HG02623 (cell line): ENCODE measurements around the gene ARID5B.
A peak's percentile ranks its signal among the peaks of the same experiment; 100 is the strongest.
"Not testable (repeated sequence)": the region's sequence is repeated elsewhere in the genome, so short reads cannot be mapped to it uniquely, and the experiment has no call there.

Experiments used
- ATAC-seq: cut with Tn5 transposase; IDR thresholded peaks from one replicate; pipeline ENCODE4 v1.9.1; 2021; ENCODE audit warnings: moderate library complexity; ENCODE audit not compliant: unreplicated experiment

Gene ARID5B

DNA sequence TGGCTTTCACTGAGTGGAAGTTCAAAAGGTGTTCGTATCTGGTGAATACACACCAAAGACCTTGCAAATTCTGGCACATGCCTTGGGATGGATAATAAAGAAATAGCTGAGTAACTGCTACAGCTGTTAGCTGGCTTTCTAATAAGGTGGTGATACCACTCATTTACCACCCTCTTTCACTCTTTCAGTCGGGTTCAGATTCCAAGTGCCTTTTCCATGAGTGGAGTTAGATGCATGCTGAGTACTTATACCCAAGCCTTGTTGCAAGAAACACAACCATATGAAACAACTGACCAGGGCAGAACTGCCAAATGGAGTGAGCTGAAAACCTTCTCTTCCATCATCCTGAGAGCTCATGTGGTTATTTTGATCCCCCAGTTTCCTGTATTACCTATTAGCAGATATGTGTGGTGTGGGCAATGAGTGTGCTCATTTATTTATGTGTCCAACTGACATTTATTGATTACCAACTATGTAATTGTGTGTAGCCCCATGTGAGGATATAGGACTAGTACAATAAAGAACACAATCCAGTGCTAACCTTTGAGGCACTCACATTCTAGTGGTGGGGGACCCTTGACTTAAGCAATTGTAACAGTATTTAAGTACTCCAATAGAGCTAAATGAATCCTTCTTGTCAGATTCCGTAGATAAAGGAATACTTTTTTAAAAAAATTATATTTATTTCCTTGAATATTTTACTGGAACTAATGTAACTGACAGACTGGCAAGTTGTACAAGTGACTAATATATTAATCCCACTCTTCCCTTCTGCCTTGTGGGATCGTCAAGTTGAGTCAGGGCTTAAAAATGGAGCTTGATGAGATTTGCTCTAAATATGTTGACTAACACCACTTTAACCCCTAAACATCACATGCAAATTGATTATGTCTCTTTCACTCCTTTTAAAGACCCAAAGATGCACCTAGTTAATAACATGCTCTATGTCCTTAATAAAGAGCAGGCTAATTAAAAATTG, 124.7 kb downstream of the ARID5B start:
- ATAC-seq: no peak

DNA sequence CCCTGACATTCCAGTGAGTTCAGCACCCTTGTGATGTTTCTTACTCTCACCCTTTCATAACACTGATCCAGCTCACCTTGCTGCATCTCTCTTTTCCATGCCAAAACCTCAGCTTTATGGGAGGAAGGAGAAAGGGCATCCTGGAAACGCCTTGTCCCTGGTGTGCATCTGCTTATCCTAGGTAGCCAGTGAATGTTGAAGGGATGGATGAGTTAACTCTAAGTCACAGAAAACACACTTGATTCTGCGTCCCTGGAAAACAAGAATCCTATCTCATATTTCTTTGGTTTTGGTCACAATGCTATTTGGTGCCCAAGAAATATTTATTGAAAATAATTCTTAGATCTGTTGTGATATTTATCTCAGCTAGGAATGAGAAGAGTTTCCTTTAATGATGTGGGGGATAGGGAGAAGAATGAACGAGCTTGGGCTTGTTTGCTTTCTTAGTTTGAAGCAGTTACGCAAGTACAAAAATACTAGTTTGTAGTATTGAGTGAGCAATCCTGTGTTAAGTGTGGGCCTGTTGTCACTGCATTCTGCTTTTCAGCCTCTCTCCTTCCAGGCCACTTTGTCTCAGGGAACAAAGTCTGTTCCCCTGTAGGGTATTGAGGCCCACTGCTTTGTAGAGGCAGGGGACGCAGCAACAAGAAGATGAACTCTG, 126.5 kb downstream of the ARID5B start:
- no peak for ATAC-seq

DNA sequence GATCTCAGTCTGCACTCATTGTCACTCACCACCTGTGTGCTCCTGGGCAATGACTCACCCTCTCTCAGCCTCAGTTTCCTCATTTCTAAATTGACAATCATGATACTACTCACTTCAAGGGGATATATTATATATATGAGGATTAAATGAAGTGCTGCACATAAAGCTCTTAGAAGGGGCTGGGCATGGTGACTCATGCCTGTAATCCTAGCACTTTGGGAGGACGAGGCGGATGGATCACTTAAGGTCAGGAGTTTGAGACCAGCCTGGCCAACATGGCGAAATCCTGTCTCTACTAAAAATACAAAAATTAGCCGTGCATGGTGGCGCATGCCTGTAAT, 127.0 kb downstream of the ARID5B start:
- ATAC-seq: not testable (repeated sequence)

DNA sequence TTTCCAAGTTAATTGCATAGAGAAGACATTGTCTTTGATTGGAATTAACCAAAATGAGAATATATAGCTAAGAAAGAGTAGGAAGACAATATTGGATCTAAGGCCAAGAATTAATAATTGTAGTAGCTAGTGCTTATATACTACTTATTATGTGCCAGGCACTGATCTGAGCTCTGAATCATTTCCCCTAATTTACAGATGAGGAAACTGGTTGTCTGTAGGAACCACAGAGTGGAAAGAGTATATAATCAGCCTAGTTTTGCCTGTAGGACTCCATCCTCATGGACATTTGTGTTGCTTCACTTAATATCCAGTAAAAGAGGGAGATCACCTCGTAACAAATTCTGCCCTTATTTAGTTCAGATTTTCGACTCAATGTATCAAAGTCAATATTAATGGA, 127.9 kb downstream of the ARID5B start:
- ATAC-seq: no peak

DNA sequence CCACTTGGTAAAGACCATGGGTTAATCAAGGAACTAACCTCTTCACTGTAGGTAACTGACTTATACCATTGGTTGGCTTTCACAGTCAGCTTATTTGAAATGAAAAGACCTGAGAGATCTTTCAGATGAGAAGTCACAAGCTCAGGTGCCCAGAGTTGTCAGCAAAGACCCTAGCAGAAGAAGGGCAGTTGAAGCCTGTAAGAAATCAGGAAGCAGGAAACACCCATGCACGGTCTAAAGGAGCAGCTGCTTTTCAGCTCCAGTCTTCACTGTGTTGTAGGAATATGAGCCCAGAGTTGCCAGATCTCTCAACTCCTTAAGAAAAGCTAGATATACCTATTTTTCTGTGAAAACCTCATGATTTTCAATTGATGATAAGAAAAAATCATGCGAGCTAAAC, 130.0 kb downstream of the ARID5B start:
- no peak for ATAC-seq

DNA sequence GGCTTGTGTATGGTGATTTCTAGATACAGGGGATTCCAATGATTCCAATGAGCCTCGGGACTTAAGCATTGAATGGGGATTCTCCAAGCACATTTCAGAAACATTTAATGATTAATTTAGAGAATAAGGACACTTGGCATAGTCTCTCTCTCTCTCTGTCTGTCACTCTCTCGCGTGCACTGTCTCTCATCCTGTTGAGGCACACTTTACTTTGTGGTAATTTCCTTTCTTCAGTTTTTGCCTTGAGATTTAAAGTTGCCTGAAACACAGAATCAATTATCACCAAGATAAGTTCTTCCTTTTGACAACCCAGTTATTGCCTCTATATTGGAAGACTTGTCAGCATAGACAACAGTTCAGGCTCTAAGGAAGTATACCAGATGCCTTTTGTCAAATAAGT, 131.6 kb downstream of the ARID5B start:
- ATAC-seq: no peak

DNA sequence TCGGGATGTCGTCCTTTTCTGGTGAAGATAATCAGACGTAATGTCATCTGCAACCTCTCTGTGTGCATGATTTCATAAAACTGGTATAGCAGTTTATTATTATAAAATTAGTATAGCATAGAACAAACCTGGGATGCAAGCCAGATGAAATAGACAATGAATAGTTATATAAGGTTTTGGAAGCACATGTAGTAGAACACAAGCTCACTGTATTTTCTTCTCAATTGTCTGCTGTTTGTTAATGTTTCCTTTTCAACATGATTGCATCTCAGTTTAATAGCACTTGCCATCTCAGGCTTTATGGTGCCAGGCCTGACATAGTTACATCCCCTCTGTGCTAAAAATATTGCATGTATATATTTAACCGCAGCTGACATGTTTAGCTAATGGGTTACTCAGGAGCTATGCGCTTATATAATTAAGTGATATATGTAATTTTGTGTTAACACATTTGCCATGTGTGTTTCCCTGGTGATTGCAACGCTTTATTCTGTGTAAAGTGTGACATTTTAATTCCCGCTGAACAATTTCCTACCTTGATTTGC, 132.7 kb downstream of the ARID5B start:
- ATAC-seq: no peak

DNA sequence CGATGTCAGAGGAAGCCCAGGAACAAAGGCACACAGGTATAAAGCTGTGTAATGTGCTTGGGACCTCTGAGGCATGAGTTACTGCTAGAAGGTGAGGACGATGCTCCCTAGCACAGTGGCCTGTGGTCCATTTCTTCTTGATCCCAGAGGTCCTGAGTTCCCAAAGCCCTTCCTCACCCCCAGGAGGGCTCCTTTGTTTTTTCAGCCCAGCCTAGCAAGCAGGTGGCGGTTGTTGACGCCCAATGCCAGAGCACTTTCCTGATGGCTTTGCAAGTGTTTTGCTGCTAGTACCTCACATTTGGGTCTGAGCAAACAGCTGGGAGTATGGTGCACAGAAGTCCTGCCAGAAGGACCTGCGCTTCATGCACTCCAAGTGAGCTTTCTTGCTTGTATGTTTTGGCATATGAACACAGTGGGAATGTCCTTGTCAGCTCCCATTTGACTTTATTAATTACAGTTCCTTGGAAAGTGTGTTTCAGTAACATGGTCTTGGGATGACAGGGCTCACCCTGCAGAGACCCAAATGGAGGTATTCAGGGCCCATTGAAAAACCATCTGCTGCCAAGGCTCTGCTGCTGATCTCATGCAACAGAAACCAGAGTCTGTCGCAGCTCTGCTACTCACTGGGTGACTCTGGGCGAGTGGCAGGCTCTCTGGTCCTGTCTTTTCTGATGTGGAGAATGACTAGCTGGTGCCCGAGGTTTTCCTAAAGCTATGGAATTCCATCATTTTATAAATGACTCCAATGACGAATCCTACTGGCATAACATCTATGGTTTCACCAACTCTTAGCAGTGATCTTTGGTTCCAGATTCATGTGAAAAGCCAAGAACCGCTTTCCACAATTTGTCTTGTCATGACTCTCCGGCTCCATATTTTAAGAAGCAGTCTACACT, 134.9 kb downstream of the ARID5B start:
- no peak for ATAC-seq

DNA sequence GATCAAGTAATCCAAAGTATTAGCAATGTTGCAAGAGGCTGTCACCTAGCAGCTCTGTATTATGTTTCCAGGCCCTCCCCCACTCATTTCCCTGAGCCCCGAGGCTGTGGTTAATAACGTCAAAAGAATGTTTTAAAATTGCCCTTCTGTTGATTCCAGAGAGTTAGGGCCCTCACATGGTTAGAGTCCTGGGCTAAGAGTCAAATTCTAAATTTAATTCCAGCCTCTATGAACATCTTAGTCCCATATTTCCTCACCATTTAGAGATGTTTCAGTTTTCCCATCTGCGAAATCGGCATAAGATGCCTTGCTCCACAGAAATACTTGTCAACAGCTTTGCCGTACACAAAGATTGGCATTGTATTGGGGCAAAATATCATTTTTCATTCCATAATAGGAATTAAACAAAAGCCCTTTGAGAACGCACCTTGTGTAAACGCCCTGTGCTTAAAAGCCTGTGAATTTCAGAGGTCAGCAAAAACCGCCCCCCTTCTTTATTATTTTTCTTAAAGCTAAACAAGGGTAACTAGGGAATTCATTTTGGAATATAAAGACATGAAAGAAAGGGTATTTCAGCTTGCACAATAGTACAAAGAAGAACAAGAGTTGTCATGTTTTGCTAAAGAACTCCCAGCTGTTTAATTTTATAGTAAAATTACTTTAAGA, 135.8 kb downstream of the ARID5B start:
- no peak for ATAC-seq

DNA sequence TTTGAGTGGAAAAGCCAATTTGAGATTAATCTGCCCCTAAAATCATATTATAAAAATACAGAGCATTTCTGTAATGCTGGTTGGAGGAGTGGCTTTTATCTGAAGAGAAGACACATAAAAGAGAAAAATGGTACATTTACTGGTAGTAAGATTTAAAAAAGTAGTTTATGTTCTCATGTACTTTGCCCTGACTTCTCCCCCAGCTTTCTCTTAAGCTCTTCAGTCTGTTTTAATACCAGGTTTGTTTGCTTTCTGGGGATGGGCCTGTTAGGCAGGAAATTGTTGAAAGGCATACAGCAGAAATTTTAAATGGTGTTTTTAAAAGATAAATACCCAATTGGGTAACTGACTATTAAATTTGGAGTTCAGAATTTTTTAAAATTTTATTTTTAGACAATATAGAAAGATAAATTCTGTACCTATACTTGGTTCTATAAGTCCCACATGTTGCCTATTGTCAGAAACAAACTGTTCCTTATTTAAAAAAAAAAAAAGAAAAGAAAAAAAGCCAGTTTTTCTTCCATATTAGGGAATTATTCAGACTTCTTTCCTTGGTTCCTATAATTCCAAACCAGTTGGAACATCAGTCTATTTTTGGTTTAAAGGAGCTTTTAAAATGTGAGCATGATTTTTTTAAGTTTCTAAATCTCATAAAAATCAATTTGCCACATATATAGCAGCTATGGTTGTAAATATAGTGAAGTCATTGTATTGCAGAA, 136.6 kb downstream of the ARID5B start:
- ATAC-seq: no peak

DNA sequence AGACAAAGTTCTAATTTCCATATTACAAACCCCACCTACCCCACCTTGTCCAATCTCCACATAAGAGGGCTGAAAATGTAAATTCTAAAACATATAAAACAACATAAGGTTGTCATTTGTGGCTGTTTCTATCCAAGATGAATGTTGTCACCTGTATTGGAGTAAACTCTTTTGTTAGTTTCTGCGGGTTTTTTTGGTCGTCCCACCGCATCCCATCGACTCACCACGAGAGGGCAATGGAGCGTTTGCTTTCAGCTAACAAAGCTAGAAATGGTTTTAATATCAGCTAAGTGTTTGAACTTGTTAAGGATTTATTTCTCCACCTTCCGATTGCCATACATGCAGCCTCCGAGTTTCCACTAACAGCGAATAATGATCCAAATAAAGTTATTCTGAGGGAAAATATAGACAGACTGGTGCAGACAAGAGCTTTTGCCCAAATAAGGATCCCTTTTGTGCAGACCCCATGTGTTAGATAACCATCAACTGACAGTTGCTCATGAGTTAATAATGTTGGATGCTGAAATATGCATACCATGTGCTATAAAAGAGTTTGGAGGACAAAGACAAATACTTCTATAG, 137.2 kb downstream of the ARID5B start:
- peak; percentile 42 for ATAC-seq

DNA sequence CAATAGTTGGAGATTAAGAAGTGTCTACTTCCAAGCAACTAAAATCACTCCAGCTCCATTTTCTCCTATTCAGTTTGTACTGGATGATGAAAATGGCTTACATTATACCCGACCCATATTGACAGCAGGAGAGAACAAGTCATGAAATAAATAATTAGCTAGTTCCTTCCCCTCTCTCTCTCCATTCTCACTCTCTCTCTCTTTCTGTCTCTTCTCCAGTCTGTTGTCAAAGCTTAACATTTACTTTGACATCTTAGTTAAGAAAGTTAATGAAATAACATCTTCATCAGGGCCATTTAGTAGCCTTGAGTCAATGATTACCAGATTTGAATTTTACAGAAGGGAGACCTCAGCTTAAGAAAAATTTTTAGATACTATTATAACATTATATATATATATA, 138.5 kb downstream of the ARID5B start:
- ATAC-seq: no peak

DNA sequence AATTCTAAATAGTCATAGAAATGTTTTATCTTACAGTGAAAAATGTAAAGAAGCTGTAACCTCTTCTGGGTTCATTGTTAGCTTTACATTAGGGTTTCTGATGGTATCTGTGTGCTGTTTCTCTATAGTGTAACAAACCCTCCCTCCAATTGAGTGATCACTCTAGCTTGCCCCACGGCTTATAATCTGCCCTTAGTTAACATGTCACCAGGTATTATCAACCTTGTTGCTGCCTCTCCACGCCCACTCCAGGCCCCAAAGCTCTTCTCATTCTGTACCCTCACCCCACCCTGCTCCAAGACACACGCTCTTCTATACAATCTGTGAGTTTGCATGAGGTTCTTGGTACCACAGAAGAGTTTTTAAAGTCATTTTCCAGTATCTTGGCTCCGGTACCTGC, 139.4 kb downstream of the ARID5B start:
- no peak for ATAC-seq

DNA sequence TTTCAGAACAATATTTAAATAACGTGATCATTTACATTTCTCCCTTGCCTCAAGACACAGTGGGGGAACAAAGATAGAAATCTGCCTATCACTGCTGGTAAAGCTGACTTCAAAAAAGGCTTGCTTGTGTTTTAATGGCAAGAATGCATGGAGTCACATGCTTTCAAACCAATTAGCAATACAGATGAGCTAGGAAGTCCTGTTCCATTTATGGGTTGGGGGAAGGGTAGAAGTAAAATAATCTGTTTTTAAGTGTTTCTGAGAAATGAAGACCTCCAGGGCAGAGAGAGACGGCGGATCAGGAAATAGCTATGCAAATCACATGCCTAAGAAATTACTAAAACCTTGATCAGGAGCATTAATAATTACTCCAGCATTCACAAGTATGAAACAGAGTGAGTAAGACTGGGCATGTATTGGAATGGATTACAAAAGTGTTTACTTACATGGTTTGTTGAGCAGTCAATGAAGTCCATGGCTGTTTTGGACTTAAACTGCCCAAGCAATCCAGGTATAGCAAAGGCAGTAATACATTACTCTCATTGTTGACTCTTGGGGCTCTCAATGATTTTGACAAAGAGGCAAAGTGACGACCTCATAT, 142.0 kb downstream of the ARID5B start:
- no peak for ATAC-seq

DNA sequence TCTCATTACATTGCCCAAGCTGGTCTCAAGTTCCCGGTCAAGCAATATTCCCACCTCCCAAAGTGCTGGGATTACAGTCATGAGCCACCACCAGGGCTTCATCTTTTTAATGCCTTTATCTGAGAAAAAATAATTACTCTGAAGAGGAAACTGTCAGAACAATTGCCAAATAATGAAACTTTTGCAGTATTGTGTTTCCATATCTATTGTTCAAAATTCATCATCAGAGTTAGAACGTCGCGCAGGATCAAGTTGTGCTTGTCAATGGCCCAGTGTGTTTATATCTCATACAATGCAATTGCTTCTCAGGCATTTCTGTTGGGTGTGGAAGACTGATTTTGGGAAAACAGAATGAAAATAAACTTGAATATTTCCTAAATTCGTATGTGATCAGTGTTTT, 143.1 kb downstream of the ARID5B start:
- ATAC-seq: no peak

DNA sequence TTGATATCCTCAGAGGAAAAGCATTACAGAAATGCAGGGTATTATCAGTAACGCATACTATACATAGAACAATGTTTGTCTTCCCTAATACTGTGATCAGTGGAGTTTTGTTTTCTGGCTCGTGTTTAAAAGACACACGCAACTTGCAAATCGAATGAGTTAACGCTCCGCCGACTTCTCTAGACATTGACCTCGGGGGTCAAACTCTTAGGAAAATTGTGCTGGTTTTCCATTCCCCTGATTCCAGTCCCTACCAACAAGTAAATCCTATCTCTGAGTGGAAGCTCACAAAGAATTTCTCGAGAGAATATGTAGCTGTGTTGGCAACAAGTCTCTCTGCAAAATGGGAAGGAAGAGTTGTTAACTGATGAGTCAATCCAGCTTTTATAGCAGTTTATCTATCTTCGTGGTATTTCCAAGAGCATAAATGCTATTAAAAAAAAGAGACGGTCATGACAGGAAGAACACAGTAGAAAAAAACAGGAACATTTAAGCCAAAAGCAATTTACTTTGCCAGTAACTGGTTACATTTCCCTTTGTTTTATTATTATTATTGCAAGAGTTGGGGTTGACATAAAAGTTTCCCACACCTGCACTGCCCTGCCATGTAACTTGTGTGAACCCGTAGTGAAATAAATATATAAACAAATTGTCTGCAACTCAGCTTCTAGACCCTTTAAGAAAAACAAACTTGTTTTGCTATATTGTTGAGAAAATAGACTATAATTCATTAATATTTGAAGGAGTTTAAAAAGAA, 144.4 kb downstream of the ARID5B start:
- ATAC-seq: no peak

DNA sequence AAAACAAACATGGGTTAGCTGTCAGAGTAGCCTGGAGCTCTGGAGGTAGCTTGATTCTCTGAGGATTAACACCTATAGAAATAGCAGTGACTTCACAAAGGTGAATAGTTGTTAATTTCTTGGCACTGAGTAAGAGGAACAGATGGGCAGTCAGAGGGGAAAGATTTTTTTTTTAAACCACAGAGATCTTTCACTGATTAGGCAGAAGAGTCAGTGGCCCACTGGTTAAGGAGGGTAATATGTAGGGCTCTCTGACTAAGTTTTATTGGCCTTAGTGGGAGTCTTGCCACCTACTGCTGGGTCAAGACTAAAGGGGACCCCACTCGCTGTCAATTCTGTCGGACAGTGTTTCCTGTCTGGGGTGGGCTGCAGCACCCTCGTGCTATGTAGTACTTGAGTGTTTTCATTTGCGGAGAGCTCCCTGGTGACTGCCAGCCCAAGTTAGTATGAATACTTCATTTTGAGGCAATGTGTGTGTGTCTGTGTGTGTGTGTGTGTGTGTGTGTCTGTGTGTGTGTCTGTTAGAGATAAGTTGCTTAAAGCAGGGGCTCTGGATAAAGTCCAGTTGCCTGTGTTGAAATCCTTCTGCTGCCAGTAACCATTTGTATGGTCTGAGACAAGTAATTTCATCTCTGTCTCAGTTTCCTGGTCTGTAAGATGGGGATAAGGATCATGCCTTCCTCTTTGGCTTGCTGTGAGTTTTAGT, 145.2 kb downstream of the ARID5B start:
- peak; percentile 38 for ATAC-seq
